ENCODE data around the gene POLR2E. TPM values are rescaled to one million over a fixed set of nuclear protein-coding genes. Genes with fewer than 3 reads are reported as not detected.

POLR2E gene
- total RNA-seq: 191 and 315 TPM in 2 replicates

DNA sequence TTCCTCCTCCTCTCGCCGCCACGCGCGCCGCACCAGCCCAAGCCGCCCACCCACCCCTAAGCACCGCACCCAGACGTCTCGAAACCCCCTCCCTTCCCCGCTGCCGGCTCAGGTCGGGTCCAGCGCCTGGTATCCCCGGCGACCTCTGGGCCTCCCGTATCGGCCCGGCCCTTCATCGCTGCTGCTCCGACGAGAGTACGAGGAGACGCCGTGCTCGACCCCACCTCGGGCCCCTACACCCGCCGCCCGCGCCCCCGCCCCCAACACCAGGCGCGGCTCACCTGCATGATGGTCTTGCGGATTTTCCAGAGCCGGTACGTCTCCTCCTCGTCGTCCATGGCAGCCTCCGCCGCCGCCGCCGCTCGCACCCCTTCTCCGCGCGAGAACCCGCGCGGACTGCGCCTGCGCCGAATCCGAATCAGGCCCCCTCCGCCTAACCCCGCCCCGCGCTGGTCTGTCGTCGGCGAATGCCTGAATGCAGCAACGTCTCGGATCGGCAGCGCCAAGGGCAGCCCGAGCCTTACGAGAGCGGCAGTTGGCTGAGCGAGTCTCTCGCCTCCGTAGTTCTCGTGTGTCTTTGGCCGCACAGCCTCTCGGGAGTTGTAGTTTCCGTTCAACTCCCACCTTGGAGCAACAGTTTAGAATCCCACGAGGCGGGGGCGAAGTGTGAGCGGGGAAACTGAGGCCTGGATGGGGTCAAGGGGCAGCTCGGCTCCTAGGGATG is at the start of gene POLR2E:
TSS of gene POLR2E (minus strand) at position 398 of the 724 bp plus-strand sequence. CDS start at position 338, 60 bp downstream.

DNA sequence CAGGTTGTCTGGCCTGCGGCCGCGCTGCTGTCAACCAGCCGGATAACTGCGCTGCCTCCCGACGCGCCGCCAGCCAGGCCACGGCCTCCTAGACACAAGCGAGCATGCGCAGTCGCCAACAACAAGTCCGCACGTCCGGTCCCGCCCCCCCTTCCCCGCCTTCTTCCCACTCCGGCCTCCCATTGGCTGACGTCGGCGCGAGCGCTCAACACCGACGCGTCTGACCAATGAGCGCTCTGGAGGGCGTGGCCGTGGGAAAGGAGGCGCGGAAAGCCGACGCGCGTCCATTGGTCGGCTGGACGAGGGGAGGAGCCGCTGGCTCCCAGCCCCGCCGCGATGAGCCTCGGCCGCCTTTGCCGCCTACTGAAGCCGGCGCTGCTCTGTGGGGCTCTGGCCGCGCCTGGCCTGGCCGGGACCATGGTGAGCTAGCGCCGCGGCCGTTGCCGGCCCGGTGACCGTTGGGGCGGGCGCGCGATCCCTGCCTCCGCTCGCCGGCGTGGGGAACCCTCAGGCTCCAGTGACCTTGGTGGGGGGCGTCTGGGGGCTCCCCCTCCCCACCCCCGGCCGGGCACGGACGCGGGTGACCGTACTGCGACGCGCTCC is 8.6 kb upstream of the POLR2E start, which contains the start of gene GPX4:
TSS of gene GPX4 (plus strand) at position 287 of the 603 bp plus-strand sequence. CDS start at position 337, 50 bp downstream.

GRCh38 chr19:1066748-1067340 is 28.3 kb downstream of the POLR2E start, which contains the start of gene ARHGAP45:
ARHGAP45 (plus strand) TSS chr19:1067167; CDS start chr19:1067406, 239 bp downstream.

DNA sequence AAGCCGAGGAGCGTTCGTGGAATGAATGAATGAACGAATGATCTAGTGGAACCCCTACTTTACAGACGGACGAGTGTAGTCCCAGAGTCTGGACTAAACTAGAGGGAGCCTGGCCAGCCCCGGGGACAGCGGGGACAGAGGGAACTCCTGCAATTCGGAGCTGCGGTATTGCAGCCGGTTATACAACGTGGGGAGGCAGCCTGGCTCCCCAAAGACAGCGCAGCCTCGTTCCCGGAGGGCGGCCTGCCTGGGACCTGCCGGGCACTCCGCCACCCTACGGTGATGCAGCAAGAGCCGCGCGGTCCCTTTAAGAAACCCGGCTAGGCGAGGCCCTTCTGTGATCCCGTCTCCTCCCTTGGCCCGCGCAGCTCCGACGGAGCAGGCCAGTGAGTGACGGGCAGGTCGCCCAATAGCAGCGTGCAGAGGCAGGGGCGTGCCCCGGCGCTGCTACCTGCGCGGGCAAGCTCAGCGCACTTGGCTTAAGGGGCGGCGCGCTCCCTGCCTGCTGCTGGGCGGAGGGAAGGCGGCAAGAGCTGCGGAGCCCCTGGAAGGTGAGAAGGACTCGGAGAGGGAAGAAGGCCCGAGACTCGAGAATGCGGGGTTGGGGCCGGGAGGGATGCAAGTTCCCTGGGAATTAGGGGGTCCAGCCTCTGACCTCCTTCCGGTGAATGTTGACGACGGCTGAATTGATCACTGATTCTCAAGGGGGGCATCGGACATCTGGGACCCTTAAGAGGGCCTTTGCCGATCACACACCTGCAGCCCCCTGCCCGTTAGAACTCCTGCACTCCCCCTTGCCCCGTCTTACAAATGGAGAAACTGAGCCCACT is 55.3 kb downstream of the POLR2E start, which contains the start of gene ABCA7:
TSS of gene ABCA7 (plus strand) at position 462 of the 830 bp plus-strand sequence. CDS start 1,255 bp downstream, outside the sequence.

Other genes starting within 250 kb of the POLR2E start
- 4.6 and 5.4 TPM in 2 replicates for gene ELANE, start 243.1 kb downstream of the POLR2E start, total RNA-seq
- 1,761 and 1,927 TPM in 2 replicates for gene CFD, start 235.7 kb downstream of the POLR2E start, total RNA-seq
- 30.8 and 34.1 TPM in 2 replicates for gene MED16, start 202.2 kb downstream of the POLR2E start, total RNA-seq
- gene RNU6-9, start 201.9 kb downstream of the POLR2E start, total RNA-seq: not detected in 2 replicates
- gene R3HDM4, start 182.2 kb downstream of the POLR2E start, total RNA-seq: 42.6 and 50.5 TPM in 2 replicates
- not detected in 2 replicates for gene KISS1R, start 178.0 kb downstream of the POLR2E start, total RNA-seq
- 2.6 and 4.9 TPM in 2 replicates for gene ARID3A, start 169.3 kb downstream of the POLR2E start, total RNA-seq
- gene WDR18, start 111.0 kb downstream of the POLR2E start, total RNA-seq: 25.3 and 36.2 TPM in 2 replicates
- 0.88 and 1.2 TPM in 2 replicates for gene GRIN3B, start 95.0 kb downstream of the POLR2E start, total RNA-seq
- gene TMEM259, start 74.3 kb downstream of the POLR2E start, total RNA-seq: 99.7 and 104 TPM in 2 replicates
- not detected in 2 replicates for gene RNU6-2, start 73.9 kb downstream of the POLR2E start, total RNA-seq
- gene CNN2, start 68.8 kb downstream of the POLR2E start, total RNA-seq: 149 and 154 TPM in 2 replicates
- 2.7 and 3.6 TPM in 2 replicates for gene ABCA7, start 55.3 kb downstream of the POLR2E start, total RNA-seq
- gene ARHGAP45, start 28.2 kb downstream of the POLR2E start, total RNA-seq: 0.37 and 0.39 TPM in 2 replicates
- 470 and 535 TPM in 2 replicates for gene GPX4, start 8.6 kb upstream of the POLR2E start, total RNA-seq
- 37.6 and 40.9 TPM in 2 replicates for gene SBNO2, start 78.9 kb upstream of the POLR2E start, total RNA-seq
- gene STK11, start 110.4 kb upstream of the POLR2E start, total RNA-seq: 47.5 and 52.5 TPM in 2 replicates
- gene CBARP, start 142.6 kb upstream of the POLR2E start, total RNA-seq: 1.4 and 2.3 TPM in 2 replicates
- gene ATP5F1D, start 146.4 kb upstream of the POLR2E start, total RNA-seq: 89.8 and 122 TPM in 2 replicates
- gene MIDN, start 153.2 kb upstream of the POLR2E start, total RNA-seq: 46.7 and 59.6 TPM in 2 replicates
- gene CIRBP, start 174.0 kb upstream of the POLR2E start, total RNA-seq: 265 and 335 TPM in 2 replicates
- gene FAM174C, start 180.2 kb upstream of the POLR2E start, total RNA-seq: 52.9 and 54.6 TPM in 2 replicates
- not detected in 2 replicates for gene EFNA2, start 190.5 kb upstream of the POLR2E start, total RNA-seq